Measurements from ENCODE around the gene FBXL17. TPM values are rescaled to one million over a fixed set of nuclear protein-coding genes. Genes with fewer than 3 reads are reported as not detected.

FBXL17 gene
- total RNA-seq, 2 experiments from 2014 or later: 5.0 to 6.0 TPM

- ChIA-PET POLR2A (no interaction called here), CTCF (interaction anchor here (1.1 kb wide), 1 partner anchor 22 kb away, joined by 3 read pairs; no protein-coding TSS in a partner anchor)
Observed at GRCh38 chr5:108118813-108119514, 262.9 kb downstream of the FBXL17 start.

DNA sequence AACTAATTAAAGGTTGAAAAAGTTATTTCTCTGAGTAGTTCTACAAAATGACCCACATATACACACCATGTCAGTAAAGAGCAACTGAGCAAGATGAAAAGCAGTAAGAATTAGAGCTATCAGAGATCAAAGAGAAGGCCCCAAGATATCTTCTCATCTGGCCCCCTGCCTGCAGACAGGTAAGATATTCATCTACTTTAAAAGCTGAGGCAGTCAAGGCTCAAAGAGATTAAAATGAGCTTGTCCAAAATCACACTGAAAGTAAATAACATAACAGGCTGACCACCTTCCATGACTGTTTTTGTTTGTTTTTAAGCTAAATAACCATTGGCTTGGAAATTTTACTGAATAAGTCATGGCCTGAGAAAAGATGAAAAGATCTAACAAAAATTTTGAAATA lies 266.2 kb downstream of the FBXL17 start:
- POLR2A ChIA-PET: no interaction called here

GRCh38 chr5:108113950-108114349 lies 267.9 kb downstream of the FBXL17 start:
- POLR2A ChIA-PET: no interaction called here
- CTCF ChIA-PET: no interaction called here

More for the DNA sequence above, 266.2 kb downstream of the FBXL17 start:
- CTCF ChIA-PET: interaction anchor here (0.7 kb wide), 1 partner anchor 370 kb away, joined by 3 read pairs; no protein-coding TSS in a partner anchor

DNA sequence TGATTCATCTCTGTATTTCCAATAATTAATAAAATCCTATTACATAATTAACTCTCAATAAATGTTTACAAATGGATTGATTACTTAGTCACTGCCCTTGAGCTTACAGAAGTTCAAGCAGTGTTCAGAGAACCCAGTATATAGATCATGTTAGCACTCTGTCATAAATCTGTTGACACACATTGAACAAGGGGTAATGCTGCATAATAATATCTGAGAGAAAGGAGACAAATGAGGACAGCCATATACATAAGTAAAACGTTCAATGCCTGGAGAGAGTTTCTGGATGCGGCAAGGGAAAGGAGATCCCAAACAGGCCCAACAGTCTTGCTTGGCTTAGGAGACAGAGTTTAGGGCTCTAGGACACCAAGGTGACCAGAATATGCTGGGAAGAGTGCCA lies 270.2 kb downstream of the FBXL17 start:
- POLR2A ChIA-PET: no interaction called here

DNA sequence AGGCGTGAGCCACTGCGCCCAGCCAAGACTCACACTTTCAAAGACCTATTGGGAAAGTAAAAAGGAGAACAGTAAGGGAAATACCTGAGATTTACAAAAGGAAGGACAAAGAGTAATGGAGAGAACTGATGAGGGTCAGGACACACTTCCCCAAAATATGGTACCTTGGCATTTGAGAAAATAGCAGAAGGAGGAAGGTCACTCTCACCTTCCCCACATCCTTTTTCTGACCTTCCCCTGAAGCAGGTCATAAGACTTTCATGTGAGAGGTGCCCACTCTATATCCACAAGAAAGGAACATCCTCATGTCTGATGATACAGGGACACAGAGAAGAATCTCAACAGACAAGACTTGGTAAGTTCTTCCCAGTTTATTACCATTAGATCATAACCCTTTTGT lies 272.8 kb downstream of the FBXL17 start:
- CTCF ChIA-PET: no interaction called here
- POLR2A ChIA-PET: no interaction called here

More for the DNA sequence above, 270.2 kb downstream of the FBXL17 start:
- CTCF ChIA-PET: no interaction called here

DNA sequence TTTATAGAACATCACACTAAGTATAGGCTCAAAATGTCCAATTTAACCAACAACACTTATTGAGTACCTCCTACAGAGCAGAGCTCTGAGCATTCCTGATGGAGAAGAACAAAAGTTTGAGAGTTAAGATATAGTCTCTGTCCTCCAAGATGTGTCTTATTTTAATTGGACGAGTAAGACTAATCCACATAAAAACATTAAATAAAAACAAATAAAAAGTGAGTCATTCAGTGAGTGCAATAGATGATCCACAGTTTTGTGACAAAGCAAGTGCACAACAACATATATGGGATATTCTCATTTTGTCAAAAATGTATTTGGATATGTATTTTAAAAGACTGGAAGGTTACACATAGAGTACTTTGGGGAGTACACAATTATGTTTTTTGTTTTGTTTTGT lies 277.4 kb downstream of the FBXL17 start:
- ChIA-PET POLR2A (no interaction called here), CTCF (no interaction called here)

DNA sequence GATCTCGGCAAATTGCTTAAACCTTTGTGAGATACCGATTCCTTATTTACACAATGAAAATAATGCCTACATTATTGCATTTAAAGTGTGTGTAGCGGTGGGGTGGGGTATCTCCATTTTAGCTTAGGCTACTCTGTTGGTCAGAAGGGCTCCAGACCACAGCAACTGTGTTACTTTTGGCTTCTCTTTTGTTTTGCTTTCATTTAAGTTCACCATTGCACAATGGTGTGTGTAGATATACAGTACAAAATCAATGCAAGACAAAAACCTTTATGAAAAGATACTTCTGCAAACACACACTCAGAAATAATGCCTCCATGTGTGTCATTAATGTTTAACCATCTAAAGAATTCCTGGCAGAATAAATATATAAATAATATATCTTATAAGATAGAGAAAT lies 279.4 kb downstream of the FBXL17 start:
- ChIA-PET CTCF (no interaction called here), POLR2A (no interaction called here)

GRCh38 chr5:108101821-108102220 lies 280.1 kb downstream of the FBXL17 start:
- CTCF ChIA-PET: no interaction called here
- POLR2A ChIA-PET: no interaction called here

- ChIA-PET POLR2A (no interaction called here), CTCF (no interaction called here)
Observed at GRCh38 chr5:108101130-108101529, 280.8 kb downstream of the FBXL17 start.

DNA sequence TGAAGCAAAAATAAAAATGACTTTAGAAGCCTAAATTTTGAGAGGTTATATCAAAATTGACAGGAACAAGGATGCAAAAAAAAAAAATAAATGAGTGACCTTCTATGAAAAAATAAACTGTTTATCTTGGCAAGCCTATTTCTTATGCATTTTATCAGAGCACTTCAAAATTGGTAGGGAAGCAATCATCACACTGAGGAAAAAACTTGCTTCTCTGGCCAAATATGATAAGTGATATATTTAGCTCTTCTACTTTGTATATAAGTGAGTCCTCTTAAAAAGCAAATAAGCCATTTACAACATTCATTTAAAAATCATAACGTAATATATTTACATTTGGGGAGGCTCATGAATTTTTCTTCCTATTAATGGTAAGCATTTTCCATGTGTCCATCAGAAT lies 287.1 kb downstream of the FBXL17 start:
- CTCF ChIA-PET: no interaction called here

GRCh38 chr5:108093186-108093585 lies 288.7 kb downstream of the FBXL17 start:
- POLR2A ChIA-PET: no interaction called here

More for the DNA sequence above, 287.1 kb downstream of the FBXL17 start:
- POLR2A ChIA-PET: no interaction called here

GRCh38 chr5:108090946-108091345 lies 291.0 kb downstream of the FBXL17 start:
- POLR2A ChIA-PET: no interaction called here
- CTCF ChIA-PET: no interaction called here

More at GRCh38 chr5:108093186-108093585, 288.7 kb downstream of the FBXL17 start:
- CTCF ChIA-PET: no interaction called here

GRCh38 chr5:108084105-108084504 lies 297.8 kb downstream of the FBXL17 start:
- ChIA-PET CTCF (no interaction called here), POLR2A (no interaction called here)

DNA sequence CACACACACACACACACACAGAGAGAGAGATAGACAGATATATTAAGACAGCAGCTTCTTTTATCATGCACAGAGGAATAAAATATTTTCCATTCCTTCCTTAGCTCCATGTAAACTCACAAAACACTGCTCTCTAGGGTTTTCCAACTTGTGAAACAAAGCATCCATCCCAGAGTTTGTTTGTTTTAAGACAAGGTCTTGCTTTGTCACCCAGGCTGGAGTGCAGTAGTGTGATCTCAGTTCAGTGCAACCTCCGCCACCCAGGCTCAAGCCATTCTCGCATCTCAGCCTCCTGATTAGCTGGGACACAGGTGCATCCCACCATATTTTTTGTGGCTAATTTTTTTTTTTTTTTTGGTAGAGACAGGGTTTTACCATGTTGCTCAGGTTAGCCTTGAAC lies 298.7 kb downstream of the FBXL17 start:
- ChIA-PET POLR2A (no interaction called here), CTCF (no interaction called here)

DNA sequence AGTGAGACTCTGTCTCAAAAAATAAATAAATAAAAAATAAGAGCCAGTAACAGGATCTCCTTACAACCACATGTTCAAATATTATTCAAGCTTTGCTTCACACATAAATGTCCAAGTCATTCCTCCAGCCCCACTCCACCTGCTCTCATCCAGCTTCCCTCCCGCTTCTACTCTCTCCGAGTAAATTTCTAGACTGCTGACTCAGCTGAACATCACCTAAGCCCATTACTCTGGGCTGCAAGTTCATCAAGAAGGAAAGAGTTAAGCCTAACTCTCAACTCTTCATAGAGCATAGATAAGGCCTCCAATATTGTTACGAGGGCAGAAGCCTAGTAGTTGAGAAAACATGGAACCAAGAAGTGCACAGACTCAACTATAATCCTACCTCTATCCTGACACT lies 300.2 kb downstream of the FBXL17 start:
- POLR2A ChIA-PET: no interaction called here
- CTCF ChIA-PET: no interaction called here

DNA sequence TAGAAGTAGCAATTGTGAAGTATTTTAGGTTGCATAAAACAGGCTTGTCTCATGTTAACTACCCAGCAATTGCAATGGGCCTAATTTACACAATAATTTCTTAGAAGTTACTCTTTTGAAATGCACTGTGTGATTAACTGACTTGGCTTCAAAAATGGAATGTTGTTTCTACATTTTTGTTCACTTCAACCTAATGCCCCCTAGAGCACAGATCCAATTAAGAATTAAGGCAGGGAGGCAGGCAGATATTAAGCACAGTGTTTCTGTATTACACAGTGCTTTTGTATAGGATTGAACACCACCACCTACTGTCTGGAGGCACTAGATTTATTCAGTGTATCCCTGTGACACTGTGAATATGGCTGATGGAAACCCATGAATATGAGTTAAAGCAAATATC lies 302.1 kb downstream of the FBXL17 start:
- POLR2A ChIA-PET: no interaction called here
- CTCF ChIA-PET: no interaction called here

GRCh38 chr5:108078882-108079281 lies 303.0 kb downstream of the FBXL17 start:
- POLR2A ChIA-PET: no interaction called here
- CTCF ChIA-PET: no interaction called here

- CTCF ChIA-PET: no interaction called here
- POLR2A ChIA-PET: no interaction called here
Observed at GRCh38 chr5:108078345-108078744, 303.6 kb downstream of the FBXL17 start.

GRCh38 chr5:108074626-108075025 lies 307.3 kb downstream of the FBXL17 start:
- CTCF ChIA-PET: no interaction called here
- POLR2A ChIA-PET: no interaction called here

- CTCF ChIA-PET: no interaction called here
Observed at GRCh38 chr5:108064302-108064701, 317.6 kb downstream of the FBXL17 start.

DNA sequence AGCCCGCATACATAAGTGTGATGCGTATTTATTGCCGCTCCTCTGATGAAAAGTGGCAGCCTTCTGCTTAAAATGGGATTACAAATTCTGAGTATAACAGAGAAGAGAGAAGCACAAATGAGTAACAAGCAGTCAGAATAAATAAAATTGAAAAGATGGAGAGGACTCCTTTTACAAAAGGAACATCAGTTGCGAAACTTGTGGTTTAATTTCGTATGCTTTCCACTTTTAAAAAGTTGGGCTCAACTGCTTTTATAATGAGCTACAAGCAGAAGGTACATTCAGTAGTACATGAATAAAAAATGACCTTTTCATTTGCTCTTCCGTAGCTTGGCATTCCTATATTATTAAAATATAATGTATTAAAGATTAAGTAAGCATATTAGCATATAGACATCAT lies 320.0 kb downstream of the FBXL17 start:
- POLR2A ChIA-PET: no interaction called here
- CTCF ChIA-PET: no interaction called here

More at GRCh38 chr5:108064302-108064701, 317.6 kb downstream of the FBXL17 start:
- POLR2A ChIA-PET: no interaction called here

DNA sequence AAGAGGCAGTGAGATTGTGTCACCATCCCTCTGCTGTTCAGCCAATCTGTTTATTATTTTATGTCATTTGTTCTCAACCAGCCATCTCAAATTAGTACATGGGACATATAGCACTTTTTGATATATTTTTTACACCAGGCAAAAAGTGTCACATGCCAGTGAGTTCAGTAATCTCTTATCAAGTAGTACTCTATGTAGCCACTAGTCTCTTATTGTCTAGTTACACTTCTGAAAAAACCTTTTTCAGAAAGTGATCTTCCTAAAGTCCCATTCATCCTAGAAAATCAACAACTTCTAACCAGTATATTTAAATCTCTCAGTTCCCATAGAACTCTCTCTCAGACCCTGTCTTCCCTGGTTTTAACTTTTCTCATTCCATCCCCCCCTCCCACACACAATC lies 321.6 kb downstream of the FBXL17 start:
- CTCF ChIA-PET: no interaction called here
- POLR2A ChIA-PET: no interaction called here
